Hepatic stellate cell (primary cell): ENCODE data around the gene PTMA.

Experiments
- DNase-seq: peaks from one replicate; pipeline ENCODE4 v3.0.0; 2011; ENCODE audit warnings: low spot score

Gene PTMA

GRCh38 chr2:231676243-231676642 is 32.1 kb upstream of the PTMA start:
- no peak for DNase-seq

GRCh38 chr2:231677632-231678104 is 30.7 kb upstream of the PTMA start:
- DNase-seq: peak; percentile 84

- no peak for DNase-seq
These were observed 28.4 kb upstream of the PTMA start for GRCh38 chr2:231679908-231680284.

- no peak for DNase-seq
These were observed 27.9 kb upstream of the PTMA start for GRCh38 chr2:231680285-231680991.

- DNase-seq: peak; percentile 94
These were observed 27.1 kb upstream of the PTMA start for GRCh38 chr2:231680992-231681852.

GRCh38 chr2:231682603-231683291 is 25.6 kb upstream of the PTMA start:
- DNase-seq: no peak

GRCh38 chr2:231683292-231684235 is 24.8 kb upstream of the PTMA start:
- DNase-seq: no peak

- no peak for DNase-seq
These were observed 23.8 kb upstream of the PTMA start for GRCh38 chr2:231684314-231685223.

GRCh38 chr2:231685349-231686191 is 22.8 kb upstream of the PTMA start:
- DNase-seq: no peak

GRCh38 chr2:231686192-231687100 is 21.9 kb upstream of the PTMA start:
- no peak for DNase-seq

- DNase-seq: peak; percentile 60
These were observed 21.0 kb upstream of the PTMA start for GRCh38 chr2:231687133-231687852.

GRCh38 chr2:231687961-231688360 is 20.4 kb upstream of the PTMA start:
- DNase-seq: no peak

GRCh38 chr2:231688719-231689118 is 19.6 kb upstream of the PTMA start:
- no peak for DNase-seq

GRCh38 chr2:231689124-231689893 is 19.0 kb upstream of the PTMA start:
- DNase-seq: no peak

GRCh38 chr2:231691251-231691772 is 17.0 kb upstream of the PTMA start:
- DNase-seq: no peak

GRCh38 chr2:231692847-231693246 is 15.5 kb upstream of the PTMA start:
- no peak for DNase-seq

- DNase-seq: no peak
These were observed 14.4 kb upstream of the PTMA start for GRCh38 chr2:231693956-231694355.
